ENCODE results near the gene MAML1. TPM values are rescaled to one million over a fixed set of nuclear protein-coding genes. Genes with fewer than 3 reads are reported as not detected.

The MAML1 gene
- total RNA-seq, 1 donor from 2014 or later = 17.5 TPM

DNA sequence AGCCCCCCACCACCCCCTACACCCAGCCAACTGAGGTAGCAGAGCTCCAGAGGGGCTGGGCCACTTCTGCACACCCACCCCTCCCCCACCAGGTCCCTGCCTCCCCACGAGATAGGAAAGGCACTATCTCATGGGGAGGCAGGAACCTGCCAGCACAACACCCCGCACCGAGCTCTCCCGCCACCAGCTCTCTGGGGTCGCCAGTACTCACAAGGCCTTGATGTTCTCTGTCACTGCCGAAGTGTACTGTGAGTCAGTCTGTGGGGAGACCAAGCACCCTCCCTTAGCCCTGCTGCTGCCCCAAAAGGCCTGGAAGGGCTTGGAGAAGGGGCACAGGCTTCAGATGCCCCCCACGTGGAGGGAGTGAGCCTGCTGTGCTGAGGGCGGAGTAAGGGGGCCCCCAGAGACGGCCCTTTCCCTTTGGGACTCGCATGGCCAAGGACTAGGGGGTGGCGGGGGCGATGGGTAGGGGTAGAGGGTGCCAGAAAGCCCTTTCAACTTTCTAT is 68.1 kb downstream of the MAML1 start:
- H3K27me3 ChIP-seq (ENCODE audit: control insufficient read depth, insufficient read depth, low read length) = no peaks in the 10 kb centered on the region
- H3K4me3 ChIP-seq (ENCODE audit: low read depth, low read length) = no peak overlapping the region
- DNase-seq (ENCODE audit: low read depth) = no peak
- no peak for TF ChIP-seq CTCF (IDR thresholded peaks at IDR 0.05; ENCODE audit: insufficient read depth, low read length, poor library complexity, severe bottlenecking)
- peaks cover 2% of the 10 kb centered on the region for H3K36me3 ChIP-seq (ENCODE audit: control insufficient read depth, insufficient read depth, low read length)

GRCh38 chr5:179801304-179802206 is 68.9 kb downstream of the MAML1 start:
- peaks cover 2% of the 10 kb centered on the region for H3K36me3 ChIP-seq (ENCODE audit: control insufficient read depth, insufficient read depth, low read length)
- no peak for DNase-seq (ENCODE audit: low read depth)
- H3K27me3 ChIP-seq (ENCODE audit: control insufficient read depth, insufficient read depth, low read length) = no peaks in the 10 kb centered on the region
- peak; percentile 82 for TF ChIP-seq CTCF (IDR thresholded peaks at IDR 0.05; ENCODE audit: insufficient read depth, low read length, poor library complexity, severe bottlenecking)
- H3K4me3 ChIP-seq (ENCODE audit: low read depth, low read length) = no peak overlapping the region

DNA sequence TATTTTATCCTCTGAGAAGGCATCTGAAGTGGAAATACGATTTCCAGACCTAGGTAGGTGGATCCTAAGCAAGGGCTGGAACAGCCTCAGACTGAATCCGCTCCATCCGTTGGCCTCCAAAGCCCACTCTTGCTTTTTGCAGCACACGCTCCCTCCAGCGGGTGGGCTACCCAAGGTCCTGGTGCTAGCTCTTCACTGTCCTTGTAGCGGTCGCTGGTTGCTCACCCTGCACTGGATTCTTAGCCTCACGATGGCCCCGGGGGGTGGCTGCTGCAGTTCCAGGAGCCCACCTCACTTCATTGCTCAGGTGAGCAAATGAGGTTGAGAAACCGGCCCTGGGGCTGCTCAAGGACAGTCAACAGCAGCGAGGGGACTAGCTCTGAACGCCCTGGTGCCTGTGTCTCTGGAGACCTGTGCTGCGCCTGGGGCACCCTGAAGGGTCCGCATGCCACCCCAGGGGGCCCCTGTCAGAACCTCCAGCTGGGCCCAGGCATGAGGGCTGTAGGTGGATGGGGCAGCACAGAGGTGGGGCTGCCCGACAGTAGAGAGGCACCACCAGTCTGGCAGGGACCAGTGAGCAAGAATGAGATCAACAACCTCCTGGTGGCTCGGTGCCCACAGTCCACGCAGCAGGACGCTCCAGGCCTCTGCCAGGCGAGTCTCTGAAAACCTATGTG is 69.7 kb downstream of the MAML1 start:
- no peak overlapping the region for H3K4me3 ChIP-seq (ENCODE audit: low read depth, low read length)
- TF ChIP-seq CTCF (IDR thresholded peaks at IDR 0.05; ENCODE audit: insufficient read depth, low read length, poor library complexity, severe bottlenecking) = no peak
- no peak for DNase-seq (ENCODE audit: low read depth)
- H3K36me3 ChIP-seq (ENCODE audit: control insufficient read depth, insufficient read depth, low read length) = peaks cover 2% of the 10 kb centered on the region
- H3K27me3 ChIP-seq (ENCODE audit: control insufficient read depth, insufficient read depth, low read length) = no peaks in the 10 kb centered on the region

- no peak overlapping the region for H3K4me3 ChIP-seq (ENCODE audit: low read depth, low read length)
- no peak for DNase-seq (ENCODE audit: low read depth)
- no peak for TF ChIP-seq CTCF (IDR thresholded peaks at IDR 0.05; ENCODE audit: insufficient read depth, low read length, poor library complexity, severe bottlenecking)
- no peaks in the 10 kb centered on the region for H3K27me3 ChIP-seq (ENCODE audit: control insufficient read depth, insufficient read depth, low read length)
- peaks cover 2% of the 10 kb centered on the region for H3K36me3 ChIP-seq (ENCODE audit: control insufficient read depth, insufficient read depth, low read length)
These were observed 70.4 kb downstream of the MAML1 start for GRCh38 chr5:179802950-179803562.

DNA sequence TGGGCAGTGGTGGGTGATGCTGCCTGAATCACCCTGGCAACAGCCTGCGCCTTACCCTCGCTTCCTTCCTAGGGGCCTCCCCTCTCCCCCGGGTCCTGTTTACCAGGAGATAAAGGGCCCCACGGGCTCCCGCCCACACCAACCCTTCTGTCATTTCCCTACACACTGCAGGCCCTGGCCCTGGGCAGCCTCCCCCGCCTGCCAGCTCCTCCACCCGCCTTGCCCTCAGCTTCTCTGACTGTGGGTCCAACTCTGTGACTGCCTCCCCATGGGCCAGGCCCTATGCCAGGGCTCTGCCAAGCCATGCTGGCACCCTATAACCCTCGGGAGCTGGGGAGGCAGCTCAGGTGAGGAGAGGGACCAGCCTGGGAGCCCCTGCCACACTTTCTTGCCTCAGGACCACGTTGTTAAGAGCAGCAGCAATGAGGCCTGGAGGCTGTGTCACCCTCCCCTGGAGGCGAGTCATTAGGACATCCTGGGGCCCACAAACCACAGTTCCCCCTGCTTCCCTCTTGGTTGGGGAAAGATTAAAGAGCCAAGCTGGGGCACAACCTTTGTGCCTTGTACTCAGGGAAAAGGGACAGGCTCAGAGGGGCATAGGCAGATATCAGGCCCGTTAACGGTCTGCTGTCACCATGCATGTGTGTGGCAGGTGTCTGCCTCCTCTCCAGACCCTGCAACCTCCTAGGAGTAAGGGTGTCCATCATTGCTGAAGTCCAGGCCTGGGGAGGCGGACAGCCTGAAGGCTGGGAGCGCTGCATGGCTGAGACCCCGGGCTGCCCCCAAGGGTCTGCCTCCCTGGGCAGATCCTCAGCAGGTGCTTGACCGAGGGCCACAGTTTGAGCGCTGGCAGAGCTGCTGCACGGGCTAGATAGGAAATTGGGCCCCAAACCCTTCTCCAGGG is 71.3 kb downstream of the MAML1 start:
- no peak for DNase-seq (ENCODE audit: low read depth)
- H3K4me3 ChIP-seq (ENCODE audit: low read depth, low read length) = no peak overlapping the region
- TF ChIP-seq CTCF (IDR thresholded peaks at IDR 0.05; ENCODE audit: insufficient read depth, low read length, poor library complexity, severe bottlenecking) = no peak
- H3K36me3 ChIP-seq (ENCODE audit: control insufficient read depth, insufficient read depth, low read length) = peaks cover 2% of the 10 kb centered on the region
- no peaks in the 10 kb centered on the region for H3K27me3 ChIP-seq (ENCODE audit: control insufficient read depth, insufficient read depth, low read length)
